ENCODE data around the gene NTRK3.

DNA sequence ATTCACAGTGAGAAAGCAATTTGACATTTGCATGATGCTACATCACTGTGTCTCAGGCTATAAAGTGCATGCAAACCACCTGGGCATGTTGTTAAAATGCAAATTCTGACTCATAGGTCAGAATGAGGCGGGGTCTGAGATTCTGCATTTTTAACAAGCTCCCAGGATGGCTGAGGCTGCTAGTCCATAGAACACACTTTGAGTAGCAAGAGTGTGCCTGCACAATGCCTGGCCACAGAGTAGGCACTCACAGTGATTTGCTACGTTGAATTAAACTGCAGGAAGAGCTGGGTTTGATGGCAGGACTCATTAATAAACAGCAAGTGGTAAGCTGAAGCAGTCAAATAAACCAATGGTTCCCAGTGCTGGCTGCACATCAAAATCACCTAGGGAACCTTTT, 48.1 kb downstream of the NTRK3 start:
- no peak for TF ChIP-seq SIN3A (IDR thresholded peaks at IDR 0.05; ENCODE audit: borderline replicate concordance, low read depth, low read length)
- no peak for TF ChIP-seq ZNF343 (CRISPR knock-in tag; IDR thresholded peaks at IDR 0.05)
- TF ChIP-seq EZH2 (conservative IDR thresholded peaks at IDR 0.05; ENCODE audit: low read depth, low read length), result no peak
- TF ChIP-seq POLR2A (IDR thresholded peaks at IDR 0.05; ENCODE audit: insufficient read depth in 1 of 2, low read depth in 2 of 2, low read length in 2 of 2), result no peak
- no peak for TF ChIP-seq KMT2A (CRISPR knock-in tag; IDR thresholded peaks at IDR 0.05)
